DOHH2 (cell line): Measurements from ENCODE around the gene LRMDA.

Experiments
- EZH2phosphoT487 ChIP-seq: fragments of 200-600 bp; sonication (generic); IDR thresholded peaks from 2 replicates; pipeline ENCODE4 v1.6.1; 2017; ENCODE audit warnings: borderline replicate concordance, mild to moderate bottlenecking, antibody characterized with exemption, low read length, moderate library complexity, mixed read lengths
- TF ChIP-seq, protein P1 (sequence below): fragments of 200-600 bp; sonication (generic); IDR thresholded peaks from one replicate; pipeline ENCODE4 v1.5.1; 2014; ENCODE audit warnings: antibody characterized with exemption, mild to moderate bottlenecking, low read depth, low read length; ENCODE audit not compliant: poor library complexity, severe bottlenecking

DNA sequence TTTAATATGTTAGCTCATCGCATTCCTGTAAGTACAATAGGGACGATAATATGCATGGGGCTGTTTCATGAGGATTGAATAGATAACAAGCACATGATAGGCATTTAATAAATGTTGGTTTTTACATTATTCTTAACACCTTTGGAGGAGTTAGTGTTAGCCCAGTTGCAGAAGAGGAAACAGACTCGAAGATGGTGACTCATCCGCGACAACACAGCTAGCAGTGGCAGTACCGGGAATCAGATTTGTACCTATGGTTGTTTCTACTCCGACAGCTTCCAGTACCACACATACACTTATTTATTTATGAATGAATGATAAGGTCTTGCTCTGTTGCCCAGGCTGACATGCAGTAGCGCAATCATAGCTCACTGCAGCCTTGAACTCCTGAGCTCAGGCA, 2.9 kb downstream of the LRMDA start:
- TF ChIP-seq, protein P1, sequence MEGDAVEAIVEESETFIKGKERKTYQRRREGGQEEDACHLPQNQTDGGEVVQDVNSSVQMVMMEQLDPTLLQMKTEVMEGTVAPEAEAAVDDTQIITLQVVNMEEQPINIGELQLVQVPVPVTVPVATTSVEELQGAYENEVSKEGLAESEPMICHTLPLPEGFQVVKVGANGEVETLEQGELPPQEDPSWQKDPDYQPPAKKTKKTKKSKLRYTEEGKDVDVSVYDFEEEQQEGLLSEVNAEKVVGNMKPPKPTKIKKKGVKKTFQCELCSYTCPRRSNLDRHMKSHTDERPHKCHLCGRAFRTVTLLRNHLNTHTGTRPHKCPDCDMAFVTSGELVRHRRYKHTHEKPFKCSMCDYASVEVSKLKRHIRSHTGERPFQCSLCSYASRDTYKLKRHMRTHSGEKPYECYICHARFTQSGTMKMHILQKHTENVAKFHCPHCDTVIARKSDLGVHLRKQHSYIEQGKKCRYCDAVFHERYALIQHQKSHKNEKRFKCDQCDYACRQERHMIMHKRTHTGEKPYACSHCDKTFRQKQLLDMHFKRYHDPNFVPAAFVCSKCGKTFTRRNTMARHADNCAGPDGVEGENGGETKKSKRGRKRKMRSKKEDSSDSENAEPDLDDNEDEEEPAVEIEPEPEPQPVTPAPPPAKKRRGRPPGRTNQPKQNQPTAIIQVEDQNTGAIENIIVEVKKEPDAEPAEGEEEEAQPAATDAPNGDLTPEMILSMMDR, result no peak
- TF ChIP-seq EZH2phosphoT487, result no peak
